Pancreas (tissue), 10 donors: Measurements from ENCODE around the gene AP2B1. TPM values are rescaled to one million over a fixed set of nuclear protein-coding genes. Genes with fewer than 3 reads are reported as not detected.
A peak's percentile ranks its signal among the peaks of the same experiment; 100 is the strongest.
"Not testable (repeated sequence)": the region's sequence is repeated elsewhere in the genome, so short reads cannot be mapped to it uniquely, and the experiment has no call there.

Source experiments
- ATAC-seq, 4 donors: fragments of 200-7000 bp; cut with Tn5 transposase; one replicate each; pipeline versions ENCODE4 v1.8.0 to v1.9.1; 2020; ENCODE audit warnings: mild to moderate bottlenecking in 4 of 4, moderate library complexity in 4 of 4
- DNase-seq, 6 donors: peaks; one replicate each; pipeline ENCODE4 v3.0.0-alpha.2; 2020
- FAIRE-seq: peaks from 2 replicates; lab custom pipeline; 2012; peaks lifted over from hg19 to GRCh38; lab: Jason Lieb, UNC
- H3K27ac ChIP-seq, 4 donors: fragments of 200-600 bp; sonication (generic); 1 replicate in 3 of 4; 2 replicates in 1 of 4; pipeline versions ENCODE4 v1.5.0 to v1.8.0; 2020
- H3K27me3 ChIP-seq, 4 donors: fragments of 200-600 bp; one replicate each; pipeline ENCODE4 v1.8.0; 2021
- H3K36me3 ChIP-seq, 3 donors: fragments of 200-600 bp; sonication (generic) in 1 of 3; one replicate each; pipeline versions ENCODE4 v1.5.0 to v1.8.0; 2020 to 2021
- H3K4me1 ChIP-seq, 3 donors: fragments of 200-600 bp; one replicate each; pipeline ENCODE4 v1.8.0; 2021
- H3K4me3 ChIP-seq, 4 donors: fragments of 200-600 bp; sonication (generic) in 2 of 4; one replicate each; pipeline versions ENCODE4 v1.5.0 to v1.8.0; 2020 to 2021
- H3K9me3 ChIP-seq, 4 donors: fragments of 200-600 bp; one replicate each; pipeline ENCODE4 v1.8.0; 2021
- CTCF ChIP-seq, 4 donors: fragments of 200-600 bp; sonication (generic) in 3 of 4; IDR thresholded peaks; one replicate each; pipeline versions ENCODE4 v1.5.0 to v1.8.0; 2021; ENCODE audit warnings: antibody characterized with exemption in 4 of 4
- WGBS, 2 donors: extraction: QIAGEN DNeasy Blood & Tissue Kit; methylation state at CpG; one replicate each; pipeline ENCODE4 v1.1.7; 2013; 5-methylcytosine and 5-hydroxymethylcytosine counted together
- intact Hi-C, 3 donors: fragments of 100-400 bp; cut with DNase I; formaldehyde crosslinking; loops; one replicate each; pipeline versions ENCODE4 v1.11.1 to v1.14.2; 2022
- polyA plus RNA-seq, 2 donors: library from polyadenylated mRNA; stranded (reverse); fragments of 200-250 nt; gene quantifications; one replicate each; pipeline ENCODE4 v1.2.3, GENCODE V29; 2013
- total RNA-seq, 6 donors: library from RNA; stranded (reverse); fragmentation: NEBNext Ultra II Directional in 4 of 6; extraction: Animal tissue kit (Norgen Biotek cat#: 25700) in 4 of 6; gene quantifications; one replicate each; pipeline versions ENCODE4 v1.2.1 to v1.2.4, GENCODE V29; 2021 to 2023
- donor health status: healthy with polysubstance abuse.
- donor health status: DM: no; HTN: no; CAD: no; lungs with moderate emphysema.
- donor health status: DM: no; HTN: no; CAD: no.
- donor health status: control.
- donor health status: control.
- donor health status: Bipolar disorder and iron deficiency.
- donor health status: DM: yes; HTN: yes; CAD: no.
- donor health status: DM: no; HTN: no; CAD: no.
- donor health status: DM: no; HTN: no; CAD: no.
- donor health status: DM: yes; HTN: yes; CAD: no.

AP2B1 gene
- total and polyA plus RNA-seq, 8 donors, result 21.2 to 83.2 (median 47.3) TPM

- H3K4me1 ChIP-seq, result no peaks in the 10 kb centered on the region
- H3K4me3 ChIP-seq, result no peak overlapping the region
- ATAC-seq, result no peak
- H3K27ac ChIP-seq, result no peak overlapping the region
- H3K36me3 ChIP-seq, result peaks cover 0 to 38% (median 6%) of the 10 kb centered on the region in 3 donors
- DNase-seq, result no peak
- no peak for TF ChIP-seq CTCF (IDR thresholded peaks at IDR 0.05)
- no peak for FAIRE-seq
- H3K9me3 ChIP-seq, result no peaks in the 10 kb centered on the region
- H3K27me3 ChIP-seq, result no peaks in the 10 kb centered on the region
- 82 to 92% methylated on average over 3 of the region's 3 CpGs for WGBS, 2 donors
- intact Hi-C loops, result no loop called here
These were observed 20.2 kb downstream of the AP2B1 start for GRCh38 chr17:35607239-35607847.

- 93 to 96% methylated on average over 4 of the region's 4 CpGs for WGBS, 2 donors
- H3K4me3 ChIP-seq, result no peak overlapping the region
- TF ChIP-seq CTCF (IDR thresholded peaks at IDR 0.05), result no peak
- FAIRE-seq (no peak), DNase-seq (no peak), ATAC-seq (no peak)
- no peak overlapping the region for H3K27ac ChIP-seq
- peaks cover 0 to 38% (median 6%) of the 10 kb centered on the region in 3 donors for H3K36me3 ChIP-seq
- H3K27me3 ChIP-seq, result no peaks in the 10 kb centered on the region
- no peaks in the 10 kb centered on the region for H3K4me1 ChIP-seq
- intact Hi-C loops, result loop anchor here (5.0 to 10.0 kb wide), 2 partner anchors 135 to 137 kb away; no protein-coding TSS in a partner anchor
- H3K9me3 ChIP-seq, result no peaks in the 10 kb centered on the region
These were observed 22.7 kb downstream of the AP2B1 start for GRCh38 chr17:35609831-35610230.

- not testable (repeated sequence) for H3K9me3 ChIP-seq, H3K4me1 ChIP-seq, H3K27ac ChIP-seq, H3K27me3 ChIP-seq, FAIRE-seq, DNase-seq, H3K4me3 ChIP-seq, ATAC-seq
- WGBS, 2 donors, result 89 to 92% methylated on average over 12 of the region's 12 CpGs
- peaks cover 0 to 38% (median 6%) of the 10 kb centered on the region in 3 donors for H3K36me3 ChIP-seq
- intact Hi-C loops, result loop anchor here (5.0 to 10.0 kb wide), 2 partner anchors 134 to 137 kb away; no protein-coding TSS in a partner anchor
These were observed 23.6 kb downstream of the AP2B1 start for GRCh38 chr17:35610746-35611145.

- FAIRE-seq (no peak), DNase-seq (peak in 1 of 6 donors; percentile 45), ATAC-seq (peak in 3 of 4 donors; percentile 68 to 70 (median 69))
- no peaks in the 10 kb centered on the region for H3K9me3 ChIP-seq
- H3K36me3 ChIP-seq, result peaks cover 0 to 34% (median 4%) of the 10 kb centered on the region in 3 donors
- H3K4me3 ChIP-seq, result no peak overlapping the region
- no peaks in the 10 kb centered on the region for H3K27me3 ChIP-seq
- peaks cover 0 to 8% (median 6%) of the 10 kb centered on the region in 3 donors for H3K4me1 ChIP-seq
- peak in 2 of 4 donors; percentile 28 for TF ChIP-seq CTCF (IDR thresholded peaks at IDR 0.05)
- H3K27ac ChIP-seq, result no peak overlapping the region
- WGBS, 2 donors, result 49 to 65% methylated on average over 2 of the region's 2 CpGs
- intact Hi-C loops, result loop anchor here (5.0 to 10.0 kb wide), 2 partner anchors 132 to 134 kb away; no protein-coding TSS in a partner anchor
These were observed 25.9 kb downstream of the AP2B1 start for GRCh38 chr17:35612924-35613521.

GRCh38 chr17:35614810-35615209 lies 27.7 kb downstream of the AP2B1 start:
- Histone ChIP-seq H3K4me1 (peaks cover 0 to 13% (median 11%) of the 10 kb centered on the region in 3 donors), H3K4me3 (no peak overlapping the region), H3K9me3 (no peaks in the 10 kb centered on the region), H3K36me3 (peaks cover 0 to 18% (median 0%) of the 10 kb centered on the region in 3 donors), H3K27me3 (no peaks in the 10 kb centered on the region), H3K27ac (no peak overlapping the region)
- 66 to 78% methylated on average over 3 of the region's 3 CpGs for WGBS, 2 donors
- TF ChIP-seq CTCF (IDR thresholded peaks at IDR 0.05), result no peak
- ATAC-seq (no peak), FAIRE-seq (no peak), DNase-seq (no peak)
- intact Hi-C loops, result loop anchor here (5.0 to 10.0 kb wide), 2 partner anchors 130 to 132 kb away; no protein-coding TSS in a partner anchor
